NCI-H446 (cell line): Measurements from ENCODE around the gene ADGRL3.

ENCODE experiments used
- DNase-seq, 2 experiments: peaks; one replicate each; lab custom pipeline; 2025; lab: John Stamatoyannopoulos, UW

The ADGRL3 gene

GRCh38 chr4:62115216-62115615, 915.1 kb downstream of the ADGRL3 start:
- DNase-seq: no peak

GRCh38 chr4:62117886-62118285, 917.8 kb downstream of the ADGRL3 start:
- DNase-seq: no peak

- no peak for DNase-seq
These were observed 918.4 kb downstream of the ADGRL3 start for GRCh38 chr4:62118558-62118957.

- no peak for DNase-seq
These were observed 919.1 kb downstream of the ADGRL3 start for GRCh38 chr4:62119195-62119594.

GRCh38 chr4:62126064-62126732, 926.1 kb downstream of the ADGRL3 start:
- DNase-seq: no peak
